ENCODE results near the gene ZNF609.

Gene ZNF609

GRCh38 chr15:64547275-64547674 is 86.9 kb downstream of the ZNF609 start:
- no peak for DNase-seq

DNA sequence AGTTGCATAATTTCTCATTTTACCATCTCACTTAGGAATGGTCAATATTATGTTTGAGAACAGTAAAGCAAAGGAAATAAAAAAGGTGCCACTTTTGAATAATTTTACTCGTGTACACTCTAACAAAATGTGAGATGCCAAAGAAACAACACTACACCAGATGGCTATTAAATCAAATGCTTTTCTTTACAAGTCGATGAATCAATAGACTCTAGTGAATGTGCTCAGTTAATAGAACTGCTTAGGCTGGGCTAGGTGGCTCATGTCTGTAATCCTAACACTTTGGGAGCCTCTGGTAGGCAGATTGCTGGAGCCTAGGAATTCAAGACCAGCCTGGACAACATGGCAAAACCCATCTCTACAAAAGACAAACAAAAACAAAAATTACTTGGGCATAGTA is 87.9 kb downstream of the ZNF609 start:
- DNase-seq = no peak

DNA sequence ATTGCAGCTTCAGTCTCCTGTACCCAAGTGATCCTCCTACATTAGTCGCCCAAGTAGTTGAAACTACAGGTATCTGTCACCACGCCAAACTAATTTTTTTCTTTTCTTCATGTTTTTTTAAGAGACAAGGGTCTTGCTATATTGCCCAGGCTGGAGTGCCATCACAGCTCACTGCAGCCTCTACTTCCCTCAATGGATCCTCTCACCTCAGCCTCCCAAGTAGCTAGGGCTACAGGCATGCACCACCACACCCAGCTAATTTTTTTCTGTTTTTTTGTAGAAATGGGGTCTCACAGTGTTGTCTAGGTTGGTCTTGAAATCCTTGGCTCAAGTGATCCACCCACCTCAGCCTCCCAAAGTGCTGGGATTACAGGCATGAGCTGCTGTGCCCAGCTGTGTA is 89.5 kb downstream of the ZNF609 start:
- no peak for DNase-seq

- no peak for DNase-seq
These were observed 92.0 kb downstream of the ZNF609 start for GRCh38 chr15:64552281-64552948.

DNA sequence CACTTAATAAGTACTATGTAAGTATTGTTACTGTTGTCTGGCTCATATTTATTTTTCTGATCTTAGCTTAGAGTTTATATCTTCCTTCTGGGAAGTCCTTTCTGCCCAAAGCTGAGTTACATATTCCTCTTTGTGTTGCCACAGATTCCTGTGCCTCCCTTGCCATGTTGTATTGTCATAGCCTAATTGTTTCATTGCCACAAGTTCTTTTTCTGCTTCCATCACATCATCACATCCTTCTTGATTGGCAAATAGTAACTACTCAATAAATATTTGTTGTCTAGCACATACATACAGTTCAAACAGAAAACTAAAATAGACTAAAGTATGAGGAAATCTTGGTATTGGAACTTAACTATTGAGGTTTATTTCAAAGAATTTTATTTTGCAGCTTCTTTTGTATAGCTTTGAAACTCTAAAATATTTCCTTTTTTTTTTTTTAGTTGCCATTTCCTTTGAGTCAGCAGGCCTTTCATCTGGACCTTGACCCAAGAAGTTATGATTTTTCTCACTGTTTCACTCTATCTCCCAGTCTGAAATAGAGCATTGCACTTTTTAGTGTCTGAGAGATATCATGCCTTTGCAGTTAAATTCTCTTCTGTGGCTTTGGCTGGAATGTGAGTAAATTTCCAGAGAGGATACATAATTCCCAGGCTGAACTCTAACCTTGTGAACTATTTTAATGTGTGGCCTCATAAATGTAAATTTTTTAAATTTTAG is 98.2 kb downstream of the ZNF609 start:
- peak; percentile 13 to 31 (median 28) for DNase-seq

DNA sequence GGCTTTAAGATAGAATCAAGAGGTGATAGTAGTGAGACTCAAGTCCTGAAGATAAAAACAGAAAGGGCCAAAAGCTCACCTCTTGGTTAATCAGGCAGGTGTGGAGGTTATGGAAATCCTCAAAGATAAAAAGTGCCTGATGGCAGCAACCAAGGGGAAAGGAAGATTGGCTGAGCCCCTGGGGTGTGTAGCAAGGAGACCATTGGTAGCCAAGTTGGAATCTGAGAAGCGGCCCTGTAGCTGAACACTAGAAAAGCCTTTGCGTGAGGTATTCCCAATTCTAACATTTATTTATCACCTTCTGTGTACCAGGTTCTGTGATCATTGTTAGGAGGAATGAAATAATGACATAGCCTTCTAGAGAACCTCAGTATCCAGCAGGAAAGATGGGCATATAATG is 98.9 kb downstream of the ZNF609 start:
- DNase-seq = no peak

DNA sequence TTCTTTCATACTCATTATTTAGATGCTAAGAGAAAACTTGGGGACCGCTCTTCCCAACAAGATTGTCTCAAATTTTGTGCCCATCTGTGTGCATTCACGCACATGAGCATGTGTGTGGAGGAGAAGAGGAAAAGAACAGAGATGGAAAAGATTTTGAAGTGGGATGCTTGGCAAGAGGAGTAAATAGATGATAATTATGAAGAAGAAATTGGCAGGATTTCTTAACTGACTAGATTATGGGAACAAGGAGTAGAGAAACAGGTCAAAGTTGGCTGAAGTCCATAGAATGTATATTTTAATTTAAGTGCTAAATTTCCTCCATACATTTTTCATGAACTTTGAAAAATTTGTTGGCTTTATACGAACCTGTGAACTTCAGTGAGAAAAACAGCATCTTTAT is 100.1 kb downstream of the ZNF609 start:
- DNase-seq = no peak

DNA sequence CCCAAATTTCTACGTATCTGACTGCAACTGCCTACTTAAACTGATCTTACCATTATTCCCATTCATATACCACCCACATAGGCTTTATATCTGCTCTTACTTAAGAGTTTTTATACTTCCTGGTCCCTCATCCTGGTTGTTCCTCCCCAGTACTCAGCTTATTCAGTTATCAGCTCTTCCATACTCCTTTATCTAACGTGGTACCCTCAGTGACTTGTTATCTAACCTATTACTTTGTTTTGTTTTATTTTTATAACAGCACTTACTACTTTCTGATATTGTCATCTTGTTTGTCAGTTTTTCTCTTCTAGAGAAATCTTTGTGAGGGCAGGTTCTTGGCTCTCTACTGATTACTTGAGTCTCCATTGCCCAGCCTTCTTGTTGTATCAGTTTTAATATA is 100.6 kb downstream of the ZNF609 start:
- DNase-seq = no peak

- no peak for DNase-seq
These were observed 101.7 kb downstream of the ZNF609 start for GRCh38 chr15:64562003-64562640.

DNA sequence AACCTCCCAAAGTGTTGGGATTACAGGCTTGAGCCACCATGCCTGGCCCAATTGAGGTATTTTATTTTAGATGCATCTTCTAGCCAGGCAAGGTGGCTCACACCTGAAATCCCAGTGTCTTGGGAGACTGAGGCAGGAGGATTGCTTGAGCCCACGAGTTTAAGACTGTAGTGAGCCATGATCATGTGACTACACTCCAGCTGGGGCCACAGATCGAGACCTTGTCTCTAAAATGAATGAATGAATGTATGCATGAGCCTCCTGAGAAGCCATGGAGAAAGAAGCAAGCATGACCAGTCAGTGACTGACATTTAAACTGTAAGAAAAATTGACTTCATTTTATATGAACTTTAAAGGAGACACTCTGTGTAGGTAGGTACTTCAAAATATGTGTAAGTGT is 105.7 kb downstream of the ZNF609 start:
- DNase-seq = no peak

DNA sequence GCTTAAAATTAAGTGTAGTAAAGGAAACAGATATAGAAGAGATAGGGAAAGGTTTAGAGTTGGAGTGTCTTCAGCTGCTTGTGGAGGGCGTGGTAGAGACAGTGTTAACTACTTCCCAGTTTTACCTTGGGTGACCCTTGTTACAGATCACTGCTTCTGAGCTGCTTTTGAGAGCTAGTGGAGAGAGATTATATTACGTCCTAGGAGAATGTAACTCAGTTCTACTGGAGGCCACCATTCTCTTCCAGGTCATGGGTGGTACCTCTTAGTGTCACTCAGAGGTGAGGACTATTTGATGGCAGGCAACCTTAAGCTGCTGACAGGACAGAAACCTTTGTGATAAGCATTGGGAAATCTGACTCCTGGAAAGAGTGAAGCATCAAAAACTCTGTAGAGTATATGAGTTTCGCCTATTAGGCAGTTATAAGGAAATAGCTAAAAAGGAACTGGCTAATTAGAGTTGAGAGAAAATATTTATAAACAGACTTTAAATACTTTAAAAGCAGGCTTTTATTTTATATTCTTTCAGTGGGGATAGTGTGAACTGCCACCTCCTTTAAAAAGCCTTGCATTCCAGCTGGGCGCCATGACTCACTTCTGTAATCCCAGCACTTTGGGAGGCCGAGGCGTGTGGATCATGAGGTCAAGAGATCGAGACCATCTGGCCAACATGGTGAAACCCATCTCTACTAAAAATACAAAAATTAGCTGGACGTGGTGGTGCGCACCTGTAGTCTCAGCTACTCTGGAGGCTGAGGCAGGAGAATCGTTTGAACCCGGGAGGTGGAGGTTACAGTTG is 106.5 kb downstream of the ZNF609 start:
- no peak for DNase-seq

DNA sequence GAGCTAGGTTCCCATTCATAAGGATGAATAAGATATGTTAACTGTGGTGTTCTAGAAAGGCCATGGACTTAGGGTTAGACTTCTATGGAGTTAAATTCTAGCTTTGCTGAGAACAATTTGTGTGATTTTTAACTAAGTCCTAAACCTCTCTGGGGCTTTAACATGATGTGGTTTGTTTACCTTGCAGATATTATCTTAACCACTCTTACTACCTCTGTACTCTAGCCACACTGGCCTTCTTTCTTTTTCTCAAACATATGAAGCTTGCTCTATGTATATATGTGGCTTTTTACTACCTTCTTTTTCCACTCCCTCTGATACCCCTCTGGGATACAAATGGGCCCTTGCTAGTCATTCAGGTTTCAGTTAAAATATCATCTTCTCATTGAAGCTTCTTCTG is 108.4 kb downstream of the ZNF609 start:
- DNase-seq = no peak

GRCh38 chr15:64571857-64572291 is 111.5 kb downstream of the ZNF609 start:
- peak in 1 of 3 donors; percentile 36 for DNase-seq

DNA sequence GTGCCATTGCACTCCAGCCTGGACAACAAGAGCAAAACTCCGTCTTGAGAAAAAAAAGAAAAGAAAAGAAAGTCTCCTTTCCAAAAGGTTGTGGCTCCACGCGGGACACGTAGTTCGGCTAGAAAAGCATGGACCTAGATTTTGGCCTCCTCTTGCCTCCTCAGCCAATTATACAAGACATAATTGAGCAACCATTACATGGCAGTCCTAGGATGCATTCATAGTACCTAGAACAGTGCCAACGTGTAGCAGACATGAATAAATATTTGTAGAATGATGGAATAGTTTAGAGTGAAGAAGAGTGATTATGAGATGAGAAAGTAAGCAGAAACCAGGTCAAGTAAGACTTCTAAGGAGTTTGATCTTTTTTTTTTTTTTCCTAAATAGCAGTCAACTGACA is 112.5 kb downstream of the ZNF609 start:
- no peak for DNase-seq

DNA sequence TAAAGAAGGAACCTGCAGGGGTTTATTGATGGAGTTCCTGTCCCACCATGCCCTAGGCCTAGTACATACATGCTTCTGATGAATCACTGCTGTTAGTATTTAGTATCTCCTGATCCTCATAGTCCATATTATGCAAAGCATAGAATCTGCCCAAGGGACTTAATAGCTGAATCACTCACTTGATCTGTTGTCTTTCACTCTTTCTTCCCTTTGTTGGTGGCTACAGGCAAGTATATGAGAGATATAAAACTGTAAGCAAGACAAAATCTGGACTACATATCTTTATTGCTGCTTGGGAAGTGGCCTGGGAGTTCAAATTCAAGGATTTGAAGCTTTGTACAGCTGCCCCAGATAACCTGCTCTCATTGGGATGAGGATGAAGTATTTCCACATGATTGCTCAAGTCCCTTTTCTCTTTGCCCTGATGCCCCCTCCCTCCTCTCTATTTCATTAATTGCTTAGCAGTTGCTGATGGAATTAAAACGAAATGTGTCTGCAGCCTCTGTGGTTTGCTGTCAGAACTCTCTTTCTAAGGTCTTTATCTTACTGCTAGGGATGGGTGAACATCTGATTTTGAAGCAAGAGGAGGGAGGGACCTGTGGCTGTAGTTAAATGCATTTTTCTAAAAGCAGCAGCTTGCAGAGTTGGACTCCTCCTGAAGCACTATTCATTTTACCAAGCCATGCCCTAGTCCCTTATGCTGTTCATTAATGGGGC is 114.1 kb downstream of the ZNF609 start:
- DNase-seq = peak; percentile 25 to 47 (median 33)

DNA sequence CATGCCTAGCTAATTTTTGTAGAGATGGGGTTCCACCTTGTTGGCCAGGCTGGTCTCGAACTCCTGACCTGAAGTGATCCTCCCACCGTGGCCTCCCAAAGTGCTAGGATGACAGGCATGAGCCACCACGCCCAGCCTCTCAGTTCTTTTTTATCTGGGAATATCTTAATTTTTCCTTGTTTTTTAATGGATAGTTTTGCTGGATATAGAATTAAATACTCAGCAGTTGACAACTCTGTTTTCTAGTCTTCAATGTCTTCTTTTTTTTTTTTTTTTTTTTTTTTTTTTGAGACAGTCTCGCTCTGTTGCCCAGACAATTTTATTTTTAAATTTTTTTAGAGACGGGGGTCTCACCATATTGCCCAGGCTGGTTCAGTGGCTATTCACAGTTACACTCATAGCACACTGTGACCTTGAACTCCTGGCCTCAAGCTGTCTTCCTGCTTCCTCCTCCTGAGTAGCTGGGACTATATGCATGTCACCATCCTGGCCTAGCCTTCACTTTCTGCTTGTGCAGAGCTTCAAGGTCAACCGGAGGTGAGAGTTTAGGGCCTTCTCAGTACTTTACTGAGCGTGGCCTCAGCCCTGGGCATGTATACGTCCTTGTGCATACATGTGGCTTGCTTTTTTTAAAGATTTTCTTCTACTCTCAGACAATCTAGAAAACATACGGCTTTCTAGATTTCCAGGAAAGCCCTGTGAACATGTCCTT is 120.5 kb downstream of the ZNF609 start:
- no peak for DNase-seq

DNA sequence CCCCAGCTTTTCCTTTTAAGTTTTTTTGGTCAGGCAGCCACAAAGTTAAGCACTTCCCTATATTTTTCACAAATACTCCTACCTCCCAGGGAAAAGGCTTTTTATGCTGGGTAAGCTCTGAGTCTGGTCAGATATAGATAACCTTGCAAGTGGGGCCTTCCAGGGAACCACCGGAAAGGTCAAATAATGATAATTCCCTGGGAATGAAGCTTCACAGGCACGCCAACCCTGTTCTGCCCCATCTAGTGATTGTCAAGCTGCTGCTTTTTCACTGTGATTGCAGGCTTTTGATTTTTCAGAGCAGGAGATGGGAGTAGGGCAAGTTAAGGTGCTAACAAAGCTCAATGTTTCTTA is 121.0 kb downstream of the ZNF609 start:
- DNase-seq = no peak

DNA sequence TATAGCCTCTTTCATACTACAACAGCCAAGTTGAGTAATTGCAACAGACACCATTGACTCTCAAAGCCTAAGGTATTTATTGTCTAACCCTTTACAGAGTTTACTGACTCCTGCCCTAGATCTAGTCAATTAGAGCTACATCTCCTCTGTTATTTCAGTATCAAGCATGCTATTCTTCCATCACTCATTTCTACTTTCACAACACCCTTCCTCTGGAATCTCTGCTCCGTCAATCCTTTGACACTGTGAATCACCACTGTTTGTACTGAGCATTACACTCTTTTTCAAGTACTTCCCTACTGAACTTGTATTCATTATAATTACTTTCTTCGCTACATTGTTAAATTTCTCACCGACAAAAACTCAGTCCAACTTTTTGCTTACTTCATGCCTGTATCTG is 121.8 kb downstream of the ZNF609 start:
- peak; percentile 40 to 63 (median 55) for DNase-seq

- no peak for DNase-seq
These were observed 123.1 kb downstream of the ZNF609 start for GRCh38 chr15:64583519-64583918.

DNA sequence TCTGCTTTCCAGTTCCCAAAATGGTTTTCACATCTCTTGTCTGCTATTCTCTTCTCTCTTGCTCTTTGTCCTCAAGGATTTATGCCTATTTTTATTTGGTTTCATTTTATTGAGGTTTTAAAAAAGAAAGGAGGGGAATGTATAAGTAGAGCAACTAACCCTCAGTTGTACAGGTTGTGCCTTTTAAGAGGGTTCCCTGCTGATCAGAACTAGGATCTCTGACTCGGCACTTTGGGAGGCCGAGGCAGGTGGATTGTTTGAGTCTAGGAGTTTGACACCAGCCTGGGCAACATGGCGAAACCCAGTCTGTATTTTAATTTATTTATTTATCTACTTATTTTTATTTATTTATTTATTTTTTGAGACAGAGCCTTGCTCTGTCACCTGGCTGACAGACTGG is 123.6 kb downstream of the ZNF609 start:
- DNase-seq = no peak

DNA sequence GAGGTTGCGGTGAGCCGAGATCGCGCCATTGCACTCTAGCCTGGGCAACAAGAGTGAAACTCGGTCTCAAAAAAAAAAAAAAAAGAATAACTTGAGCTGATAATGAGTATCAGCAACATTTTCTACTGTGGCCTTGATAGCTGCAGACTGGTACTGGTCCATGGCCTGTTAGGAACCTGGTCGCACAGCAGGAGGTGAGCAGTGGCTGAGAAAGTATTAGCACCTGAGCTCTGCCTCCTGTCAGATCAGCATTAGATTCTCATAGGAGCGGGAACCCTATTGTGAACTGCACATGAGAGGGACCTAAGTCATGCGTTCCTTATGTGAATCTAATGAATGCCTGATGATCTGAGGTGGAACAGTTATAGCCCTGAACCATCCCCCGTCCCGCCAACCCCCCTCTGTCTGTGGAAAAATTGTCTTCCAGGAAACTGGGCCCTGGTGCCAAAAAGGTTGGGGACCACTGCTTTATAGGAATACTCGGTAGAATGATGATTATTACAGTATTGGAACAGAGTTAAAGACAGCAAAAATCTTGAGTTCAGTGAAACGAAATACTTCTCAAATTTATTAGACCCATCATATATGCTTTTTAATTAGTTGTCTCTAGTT is 126.0 kb downstream of the ZNF609 start:
- no peak for DNase-seq

DNA sequence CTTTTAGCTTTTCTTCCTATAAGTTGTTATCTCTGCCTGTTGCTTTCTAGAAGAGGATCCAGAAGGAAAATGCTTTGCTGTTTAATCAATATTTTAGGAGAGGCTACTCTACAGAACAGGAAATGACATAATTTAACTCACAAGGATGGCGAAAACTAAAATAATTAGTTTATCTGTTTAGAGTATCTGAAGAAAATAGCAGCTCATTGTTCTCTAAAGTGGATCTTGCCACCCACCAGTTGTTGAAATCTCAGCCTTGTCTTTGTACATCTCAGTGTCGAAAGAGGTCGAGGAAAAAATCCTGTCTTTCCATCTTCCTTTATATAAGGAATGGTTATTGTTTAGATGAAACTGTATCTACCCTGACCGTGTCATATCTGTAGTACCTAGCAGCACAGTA is 126.6 kb downstream of the ZNF609 start:
- peak; percentile 15 to 46 (median 29) for DNase-seq
